Non-pigmented ciliary epithelial cell (primary cell): ENCODE measurements around the gene PPA2.
"Not testable (repeated sequence)": the region's sequence is repeated elsewhere in the genome, so short reads cannot be mapped to it uniquely, and the experiment has no call there.

Experiments
- DNase-seq: peaks from one replicate; pipeline ENCODE4 v3.0.0-alpha.2; 2010; ENCODE audit warnings: low read depth

Gene PPA2

GRCh38 chr4:105473324-105474098, at the start of gene PPA2:
Gene PPA2, minus strand, starts transcription at chr4:105474062. Its CDS starts 12 bp downstream, at chr4:105474050.
- peak; percentile 53 for DNase-seq

DNA sequence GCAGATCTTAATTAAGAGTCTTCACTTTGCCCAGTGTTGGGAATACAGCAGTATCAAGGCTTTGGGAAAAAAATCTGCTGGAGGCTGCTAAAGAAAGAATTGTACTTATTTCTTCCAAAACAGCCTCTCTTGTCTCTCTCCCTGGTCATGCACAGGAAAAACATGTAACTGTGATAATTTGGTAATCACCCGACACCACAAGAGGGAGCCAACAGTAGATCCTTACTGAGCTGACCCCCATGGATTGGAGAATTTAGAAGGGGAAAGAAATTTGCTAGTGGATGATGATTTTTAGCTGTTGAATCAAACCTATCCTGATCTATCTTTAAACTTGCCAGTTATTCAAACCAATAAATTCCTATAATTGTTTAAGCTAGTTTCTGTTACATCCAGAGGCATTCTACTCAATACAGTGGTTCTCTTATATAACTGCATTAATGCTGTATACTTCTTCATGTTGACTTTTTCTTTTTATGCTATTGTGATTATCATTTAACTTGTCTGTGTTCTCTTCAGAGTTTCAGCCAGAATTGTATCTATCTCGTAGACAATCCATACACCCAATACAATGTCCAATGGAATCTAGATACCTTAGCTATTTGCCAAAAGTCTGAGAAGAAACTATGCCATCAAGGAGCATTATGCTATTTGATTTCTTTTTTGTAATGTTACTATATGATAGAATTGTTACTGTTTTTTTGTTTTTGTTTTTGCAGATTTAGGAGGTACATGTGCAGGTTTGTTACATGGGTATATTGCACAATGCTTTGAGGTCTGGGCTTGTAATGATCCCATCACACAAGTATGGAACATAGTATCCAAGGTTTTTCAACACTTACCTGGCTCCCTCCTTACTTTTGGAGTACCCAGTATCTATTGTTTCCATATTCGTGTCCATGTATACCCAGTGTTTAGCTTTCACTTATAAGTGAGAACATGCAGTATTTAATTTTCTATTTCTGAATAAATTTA, 47.2 kb upstream of the PPA2 start:
- DNase-seq: peak; percentile 19

GRCh38 chr4:105510245-105510644, 36.4 kb upstream of the PPA2 start:
- DNase-seq: no peak

DNA sequence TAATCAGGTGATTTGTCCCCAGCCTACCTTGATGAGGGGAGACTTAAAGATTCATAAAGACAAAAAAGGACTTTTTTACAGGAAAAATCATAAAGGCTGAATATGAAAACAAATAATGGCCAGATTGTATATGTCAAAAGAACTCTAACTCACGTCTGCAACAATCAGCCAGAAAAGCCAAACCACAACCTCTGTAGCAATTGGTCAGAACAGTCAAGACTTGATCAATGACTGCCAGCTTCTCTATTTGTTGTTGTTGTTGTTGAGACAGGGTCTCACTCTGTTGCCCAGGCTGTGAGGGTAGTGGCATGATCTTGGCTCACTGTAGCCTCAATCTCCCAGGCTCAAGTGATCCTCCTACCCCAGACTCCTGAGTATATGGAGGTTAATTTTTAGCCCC, 35.9 kb upstream of the PPA2 start:
- no peak for DNase-seq

- DNase-seq: no peak
Observed at GRCh38 chr4:105509291-105509690, 35.4 kb upstream of the PPA2 start.

DNA sequence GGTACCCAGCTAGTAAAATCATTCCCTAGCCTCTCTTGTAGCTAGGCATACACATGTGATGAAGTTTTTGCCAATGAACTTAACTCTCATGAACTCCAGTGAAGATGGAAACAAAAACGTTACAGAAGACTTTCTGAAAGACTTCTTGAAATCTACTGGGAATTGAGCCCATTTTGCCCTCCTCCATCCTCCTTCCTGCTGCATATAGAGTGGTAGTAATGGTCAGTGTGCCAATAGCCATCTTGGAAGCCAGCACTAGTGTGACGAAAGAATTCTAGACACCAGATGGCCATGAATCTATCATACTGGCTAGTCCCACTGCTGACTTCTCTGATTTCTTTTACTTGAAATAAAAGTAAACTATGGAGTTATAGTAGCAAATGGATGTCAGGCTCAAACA, 30.9 kb upstream of the PPA2 start:
- no peak for DNase-seq

DNA sequence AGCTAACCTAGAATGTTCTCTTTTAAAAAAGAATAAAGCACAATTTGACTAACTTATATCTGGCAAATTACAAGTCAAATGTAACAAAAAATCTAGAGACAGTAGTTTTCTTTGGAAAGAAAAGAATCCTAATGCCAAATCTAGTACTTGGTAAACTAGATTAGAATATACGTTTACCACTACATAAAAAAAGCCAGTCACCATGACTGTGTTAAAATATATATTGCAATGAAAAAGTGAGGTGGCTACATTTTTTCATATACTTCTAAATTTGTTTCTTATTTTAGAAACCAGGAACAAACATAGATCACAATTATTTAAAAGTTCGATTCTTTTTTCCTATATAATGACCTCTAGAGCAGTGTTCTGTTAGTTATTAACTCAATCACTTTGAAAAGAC, 29.6 kb upstream of the PPA2 start:
- no peak for DNase-seq

GRCh38 chr4:105496899-105497298, 23.0 kb upstream of the PPA2 start:
- no peak for DNase-seq

DNA sequence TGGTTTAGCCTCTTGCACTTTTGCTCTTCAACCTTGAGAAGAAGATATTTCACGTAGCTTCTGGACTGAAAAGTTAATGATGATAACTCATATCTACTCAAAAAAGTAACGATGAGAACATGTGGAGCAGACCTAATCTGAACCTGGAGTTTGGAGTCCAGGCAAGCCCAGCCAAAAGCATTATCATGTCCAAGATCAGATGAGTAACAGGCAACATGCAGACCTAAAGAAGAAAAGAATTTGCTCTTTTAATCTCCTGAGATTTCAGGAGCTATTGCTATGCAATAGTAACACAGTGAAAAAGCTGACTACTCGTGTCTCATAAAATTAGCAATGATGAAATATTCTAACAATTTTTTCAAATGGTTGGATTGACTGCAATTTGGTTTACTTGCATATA, 21.8 kb upstream of the PPA2 start:
- DNase-seq: no peak

DNA sequence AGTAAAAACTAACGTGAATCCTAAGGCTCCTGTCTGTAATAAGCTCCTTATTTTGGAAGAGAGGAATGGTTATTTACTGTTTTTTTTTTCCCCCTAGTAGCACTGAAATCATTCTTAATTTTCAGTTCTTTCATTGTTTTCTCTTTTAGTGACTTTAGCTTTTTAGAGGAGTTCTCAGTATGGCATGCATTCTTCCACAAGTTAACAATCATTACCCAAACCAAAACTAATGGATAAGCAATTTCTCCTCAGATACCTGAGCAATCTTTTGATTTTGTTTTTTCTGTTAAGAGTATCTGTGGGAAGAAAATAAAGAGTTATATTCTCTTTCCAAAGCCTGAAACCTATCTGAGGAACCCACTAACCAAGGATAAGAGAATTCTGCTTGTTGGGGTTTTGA, 16.7 kb upstream of the PPA2 start:
- DNase-seq: no peak

- no peak for DNase-seq
Observed at GRCh38 chr4:105483840-105484239, 10.0 kb upstream of the PPA2 start.

DNA sequence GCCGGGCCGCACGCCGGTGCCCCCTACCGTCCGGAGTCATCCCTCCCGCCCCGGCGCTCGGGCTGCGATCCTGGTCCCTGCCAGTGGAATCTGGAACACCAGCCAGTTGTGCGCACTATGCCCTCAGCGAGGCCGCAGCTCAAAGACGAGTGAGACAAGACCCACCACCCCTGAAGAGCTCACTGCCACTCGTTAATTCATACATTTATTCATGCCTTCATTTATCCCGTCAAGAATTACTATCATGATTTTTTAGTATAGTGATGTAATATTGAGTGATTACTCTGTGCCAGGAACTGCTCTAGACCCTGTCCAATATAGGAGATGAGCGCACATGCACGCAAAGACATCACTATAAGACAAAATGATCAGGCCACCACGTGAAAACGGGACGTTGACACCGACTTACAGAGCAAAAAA, 247 bp upstream of the PPA2 start:
- DNase-seq: no peak

DNA sequence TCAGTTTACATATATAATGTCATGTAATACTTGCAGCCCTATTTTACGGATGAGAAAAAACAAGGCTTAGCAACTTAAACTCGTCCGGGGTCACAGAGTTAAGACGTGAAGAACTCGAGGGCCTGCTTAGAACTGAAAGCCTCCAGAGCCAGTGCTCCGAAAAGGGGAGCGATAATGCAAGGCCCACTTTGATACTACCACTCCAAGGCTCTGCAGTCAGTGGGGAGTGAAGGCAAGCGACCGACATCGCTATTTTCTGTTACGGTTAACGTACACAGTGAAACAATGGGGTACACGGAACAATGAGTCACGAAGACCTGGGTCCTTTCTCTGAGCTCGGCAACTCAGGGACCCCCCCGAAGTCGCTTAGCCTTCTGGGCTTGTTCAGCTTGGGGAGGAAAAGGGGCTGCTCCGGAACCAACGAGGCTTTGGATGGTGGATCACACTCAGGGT, 965 bp downstream of the PPA2 start:
- DNase-seq: no peak

DNA sequence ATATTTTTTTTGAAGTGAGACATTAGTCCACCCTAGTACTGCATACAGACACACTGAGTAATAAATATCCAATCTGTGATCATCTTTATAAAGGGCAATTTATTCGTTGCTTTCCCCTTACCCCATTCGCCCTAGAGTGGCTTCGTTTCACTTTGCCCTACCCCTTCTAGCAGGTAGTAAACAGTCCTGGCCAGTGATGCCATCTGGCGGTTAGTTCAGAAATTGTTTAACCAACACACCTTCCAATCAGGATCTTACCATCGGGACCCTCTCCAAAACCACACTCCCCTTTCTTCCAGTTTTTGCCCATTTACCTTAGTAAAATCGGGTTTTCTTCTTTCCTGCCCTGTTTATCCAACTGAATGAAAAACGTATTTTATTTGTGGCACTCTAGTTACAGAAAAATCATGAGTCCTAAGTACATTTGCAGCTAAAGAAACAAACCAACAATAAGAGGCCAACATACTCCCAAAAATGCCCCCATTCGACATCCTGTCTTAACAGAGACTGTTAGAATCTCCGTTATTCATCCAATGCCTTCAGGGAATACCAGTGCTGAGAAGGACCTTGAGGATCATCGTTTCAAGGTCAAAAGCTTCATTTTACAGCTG, 2.2 kb downstream of the PPA2 start:
- no peak for DNase-seq

DNA sequence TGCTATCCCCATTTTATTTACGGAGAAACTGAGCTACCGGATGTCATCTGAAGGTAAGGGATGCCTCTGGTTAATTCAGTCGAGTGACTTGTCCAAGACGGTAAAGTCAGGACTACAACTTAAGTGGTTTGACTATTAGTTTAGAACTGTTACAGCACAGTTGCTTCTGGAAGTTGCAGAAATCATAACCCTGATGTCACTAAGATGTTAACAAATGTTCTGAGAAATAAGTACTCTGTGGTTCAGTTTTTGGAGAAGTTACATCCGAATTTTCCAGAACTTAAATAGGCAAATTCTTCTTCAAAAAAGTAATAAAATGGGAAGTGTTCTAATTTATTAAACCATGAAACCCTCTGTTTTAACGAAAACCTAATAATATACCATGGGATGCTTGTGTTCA, 3.1 kb downstream of the PPA2 start:
- no peak for DNase-seq

GRCh38 chr4:105469736-105470135, 4.1 kb downstream of the PPA2 start:
- DNase-seq: no peak

GRCh38 chr4:105466580-105466979, 7.3 kb downstream of the PPA2 start:
- no peak for DNase-seq

- not testable (repeated sequence) for DNase-seq
Observed at GRCh38 chr4:105464563-105464962, 9.3 kb downstream of the PPA2 start.

DNA sequence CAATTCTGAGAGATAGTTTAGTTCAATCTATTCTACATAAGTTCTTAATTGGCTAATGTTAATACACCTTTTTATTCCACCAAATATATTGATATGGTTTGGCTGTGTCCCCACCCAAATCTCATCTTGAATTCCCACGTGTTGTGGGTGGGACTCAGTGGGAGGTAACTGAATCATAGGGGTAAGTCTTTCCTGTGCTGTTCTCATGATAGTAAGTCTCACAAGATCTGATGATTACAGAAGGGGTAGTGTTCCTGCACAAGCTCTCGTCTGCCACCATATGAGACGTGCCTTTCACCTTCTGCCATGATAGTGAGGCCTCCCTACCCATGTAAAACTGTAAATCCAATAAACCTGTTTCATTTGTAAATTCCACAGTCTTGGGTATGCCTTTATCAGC, 11.3 kb downstream of the PPA2 start:
- no peak for DNase-seq

GRCh38 chr4:105461621-105462382, 12.1 kb downstream of the PPA2 start:
- no peak for DNase-seq

DNA sequence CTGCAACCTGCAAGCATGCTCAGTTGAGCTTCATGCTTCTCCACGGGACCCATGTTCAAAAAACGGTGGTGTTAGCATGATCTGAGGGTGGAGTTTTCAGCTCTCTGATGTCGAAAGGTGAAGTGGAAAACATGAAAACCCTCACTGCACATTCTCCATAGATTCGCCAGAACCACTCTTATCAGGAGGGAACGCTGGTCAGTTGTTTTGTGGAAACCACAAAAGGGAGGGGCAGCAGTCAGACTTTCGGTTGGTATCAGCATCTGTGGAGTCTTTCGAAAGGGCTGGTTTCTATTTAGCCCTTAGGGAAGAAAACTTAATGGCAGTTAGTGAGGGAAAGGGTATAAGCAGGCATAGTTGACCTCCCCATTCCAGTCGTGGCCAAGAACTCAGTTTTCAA, 12.6 kb downstream of the PPA2 start:
- DNase-seq: no peak

DNA sequence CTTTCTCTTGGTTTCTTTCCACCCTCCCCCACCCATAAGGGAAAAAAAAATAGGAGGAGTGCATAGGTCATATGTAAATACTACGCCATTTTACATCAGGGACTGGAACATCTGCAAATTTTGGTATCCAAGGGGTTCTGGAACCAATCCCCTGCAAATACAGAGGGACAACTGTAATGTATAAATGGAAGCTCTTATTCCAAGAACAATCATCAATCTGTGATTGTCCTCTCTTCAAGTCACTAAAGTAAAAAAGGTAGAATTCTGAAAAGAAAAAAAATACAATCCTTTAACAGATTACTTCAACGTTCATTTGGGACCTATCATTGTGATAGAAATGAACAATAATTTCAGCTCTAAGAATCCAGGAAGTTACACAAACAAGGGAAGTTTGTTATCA, 13.6 kb downstream of the PPA2 start:
- DNase-seq: no peak
